ENCODE data around the gene POLK. TPM values are rescaled to one million over a fixed set of nuclear protein-coding genes. Genes with fewer than 3 reads are reported as not detected.

The POLK gene
- total RNA-seq, 1 donor from 2014 or later = 38.2 TPM

GRCh38 chr5:75512383-75513074, 838 bp downstream of the POLK start:
- Histone ChIP-seq H3K9me3 (no peaks in the 10 kb centered on the region), H3K36me3 (no peaks in the 10 kb centered on the region), H3K27ac (peak overlapping the region; percentile 92), H3K27me3 (no peaks in the 10 kb centered on the region), H3K4me3 (peak overlapping the region; percentile 84), H3K4me1 (peaks cover 38% of the 10 kb centered on the region)
- ATAC-seq (no peak), DNase-seq (no peak)
- no peak for TF ChIP-seq CTCF (IDR thresholded peaks at IDR 0.05)
- intact Hi-C loops (cut with DNase I) = loop anchor here (10.0 kb wide), 1 partner anchor 52 kb away; no protein-coding TSS in a partner anchor

- Histone ChIP-seq H3K4me1 (peaks cover 29% of the 10 kb centered on the region), H3K9me3 (no peaks in the 10 kb centered on the region), H3K36me3 (no peaks in the 10 kb centered on the region), H3K27ac (no peak overlapping the region), H3K4me3 (no peak overlapping the region), H3K27me3 (no peaks in the 10 kb centered on the region)
- no peak for TF ChIP-seq CTCF (IDR thresholded peaks at IDR 0.05)
- ATAC-seq = no peak
- no peak for DNase-seq
- intact Hi-C loops (cut with DNase I) = loop anchor here (10.0 kb wide), 1 partner anchor 51 kb away; no protein-coding TSS in a partner anchor
Measured at GRCh38 chr5:75513841-75514240, 2.1 kb downstream of the POLK start.

GRCh38 chr5:75514323-75514722, 2.6 kb downstream of the POLK start:
- Histone ChIP-seq H3K4me3 (no peak overlapping the region), H3K36me3 (no peaks in the 10 kb centered on the region), H3K27me3 (no peaks in the 10 kb centered on the region), H3K27ac (no peak overlapping the region), H3K4me1 (peaks cover 24% of the 10 kb centered on the region), H3K9me3 (no peaks in the 10 kb centered on the region)
- TF ChIP-seq CTCF (IDR thresholded peaks at IDR 0.05) = no peak
- intact Hi-C loops (cut with DNase I) = loop anchor here (10.0 kb wide), 1 partner anchor 50 kb away; no protein-coding TSS in a partner anchor
- no peak for ATAC-seq
- DNase-seq = no peak

GRCh38 chr5:75519761-75520160, 8.1 kb downstream of the POLK start:
- ATAC-seq (no peak), DNase-seq (no peak)
- H3K4me1 ChIP-seq = peaks cover 6% of the 10 kb centered on the region
- no peak for TF ChIP-seq CTCF (IDR thresholded peaks at IDR 0.05)
- no peaks in the 10 kb centered on the region for H3K9me3 ChIP-seq
- H3K27me3 ChIP-seq = no peaks in the 10 kb centered on the region
- H3K27ac ChIP-seq = no peak overlapping the region
- no peaks in the 10 kb centered on the region for H3K36me3 ChIP-seq
- no peak overlapping the region for H3K4me3 ChIP-seq
- intact Hi-C loops (cut with DNase I) = loop anchor here (10.0 kb wide), 1 partner anchor 45 kb away; no protein-coding TSS in a partner anchor

GRCh38 chr5:75521195-75521594, 9.5 kb downstream of the POLK start:
- no peak for DNase-seq
- no peak overlapping the region for H3K4me3 ChIP-seq
- H3K27ac ChIP-seq = no peak overlapping the region
- intact Hi-C loops (cut with DNase I) = no loop called here
- no peaks in the 10 kb centered on the region for H3K9me3 ChIP-seq
- ATAC-seq = no peak
- no peaks in the 10 kb centered on the region for H3K36me3 ChIP-seq
- H3K4me1 ChIP-seq = peaks cover 6% of the 10 kb centered on the region
- H3K27me3 ChIP-seq = no peaks in the 10 kb centered on the region
- no peak for TF ChIP-seq CTCF (IDR thresholded peaks at IDR 0.05)

Measured in upper lobe of right lung (tissue), 1 donor.